H9 (cell line): ENCODE measurements around the gene CWH43. TPM values are rescaled to one million over a fixed set of nuclear protein-coding genes. Genes with fewer than 3 reads are reported as not detected.

Experiments
- DNase-seq: peaks from one replicate; pipeline ENCODE4 v3.0.0-alpha.2; 2017
- H2AFZ ChIP-seq: one replicate; pipeline ENCODE4 v1.6.1; 2013; ENCODE audit warnings: mild to moderate bottlenecking, low read length, control low read depth, moderate library complexity
- H2AK5ac ChIP-seq: 2 replicates; pipeline ENCODE4 v1.6.1; 2013; ENCODE audit warnings: low read length, control low read depth, mixed read lengths; ENCODE audit not compliant: insufficient read length
- H2BK120ac ChIP-seq: one replicate; pipeline ENCODE4 v1.6.1; 2013; ENCODE audit warnings: low read depth, mild to moderate bottlenecking, low read length, control low read depth, inconsistent platforms; ENCODE audit not compliant: poor library complexity, severe bottlenecking
- H2BK12ac ChIP-seq: 2 replicates; pipeline ENCODE4 v1.6.1; 2013; ENCODE audit warnings: low read length, control low read depth, mixed read lengths, low read depth; ENCODE audit not compliant: insufficient read length
- H2BK15ac ChIP-seq: 2 replicates; pipeline ENCODE4 v1.6.1; 2013; ENCODE audit warnings: low read depth, low read length, control low read depth
- H2BK20ac ChIP-seq: one replicate; pipeline ENCODE4 v1.6.1; 2013; ENCODE audit warnings: low read depth, mild to moderate bottlenecking, low read length, control low read depth, inconsistent platforms; ENCODE audit not compliant: poor library complexity, severe bottlenecking
- H2BK5ac ChIP-seq: 2 replicates; pipeline ENCODE4 v1.6.1; 2013; ENCODE audit warnings: low read length, control low read depth, mixed read lengths; ENCODE audit not compliant: insufficient read length
- H3K14ac ChIP-seq: 2 replicates; pipeline ENCODE4 v1.6.1; 2013; ENCODE audit warnings: low read length, control low read depth; ENCODE audit not compliant: insufficient read depth
- H3K18ac ChIP-seq: 2 replicates; pipeline ENCODE4 v1.6.1; 2013; ENCODE audit warnings: low read depth, mild to moderate bottlenecking, mixed read lengths, low read length, control low read depth; ENCODE audit not compliant: insufficient read length
- H3K23ac ChIP-seq: 2 replicates; pipeline ENCODE4 v1.6.1; 2013; ENCODE audit warnings: low read length, control low read depth, mixed read lengths, low read depth; ENCODE audit not compliant: insufficient read length
- H3K23me2 ChIP-seq: 2 replicates; pipeline ENCODE4 v1.6.1; 2013; ENCODE audit warnings: low read depth, mild to moderate bottlenecking, mixed read lengths, low read length, control low read depth; ENCODE audit not compliant: insufficient read length, poor library complexity, severe bottlenecking
- H3K27ac ChIP-seq: 2 replicates; pipeline ENCODE4 v1.5.1; 2013; ENCODE audit warnings: low read length, control low read depth, mixed read lengths, low read depth; ENCODE audit not compliant: insufficient read length
- H3K27me3 ChIP-seq: 2 replicates; pipeline ENCODE4 v1.6.1; 2013; ENCODE audit warnings: low read length, control low read depth, inconsistent platforms; ENCODE audit not compliant: insufficient read depth
- H3K4ac ChIP-seq: 2 replicates; pipeline ENCODE4 v1.6.1; 2013; ENCODE audit warnings: low read depth, mild to moderate bottlenecking, control low read depth, inconsistent platforms, low read length, moderate library complexity
- H3K4me1 ChIP-seq: 2 replicates; pipeline ENCODE4 v1.6.1; 2013; ENCODE audit warnings: low read length, control low read depth, inconsistent platforms; ENCODE audit not compliant: insufficient read depth
- H3K4me2 ChIP-seq: 2 replicates; pipeline ENCODE4 v1.6.1; 2013; ENCODE audit warnings: low read length, control low read depth, mixed read lengths; ENCODE audit not compliant: insufficient read length, insufficient read depth
- H3K56ac ChIP-seq: 2 replicates; pipeline ENCODE4 v1.6.1; 2013; ENCODE audit warnings: low read depth, mild to moderate bottlenecking, mixed read lengths, low read length, control low read depth; ENCODE audit not compliant: insufficient read length
- H3K79me1 ChIP-seq: 2 replicates; pipeline ENCODE4 v1.6.1; 2013; ENCODE audit warnings: low read depth, mild to moderate bottlenecking, moderate library complexity, low read length, control low read depth, inconsistent platforms; ENCODE audit not compliant: insufficient read depth, poor library complexity, severe bottlenecking
- H3K79me2 ChIP-seq: 2 replicates; pipeline ENCODE4 v1.6.1; 2013; ENCODE audit warnings: low read length, control low read depth, inconsistent platforms; ENCODE audit not compliant: insufficient read depth
- H3K9ac ChIP-seq: 2 replicates; pipeline ENCODE4 v1.6.1; 2013; ENCODE audit warnings: low read length, control low read depth, mixed read lengths; ENCODE audit not compliant: insufficient read length; ENCODE audit errors: extremely low read depth
- H3K9me3 ChIP-seq: one replicate; pipeline ENCODE4 v1.6.1; 2013; ENCODE audit warnings: low read depth, low read length, inconsistent platforms; ENCODE audit not compliant: control insufficient read depth
- H3T11ph ChIP-seq: one replicate; pipeline ENCODE4 v1.6.1; 2013; ENCODE audit warnings: mild to moderate bottlenecking, low read length, control low read depth, inconsistent platforms
- H4K20me1 ChIP-seq: one replicate; pipeline ENCODE4 v1.6.1; 2013; ENCODE audit not compliant: control insufficient read depth, insufficient read length, insufficient read depth
- H4K5ac ChIP-seq: 2 replicates; pipeline ENCODE4 v1.6.1; 2013; ENCODE audit warnings: low read depth, mild to moderate bottlenecking, mixed read lengths, low read length, control low read depth; ENCODE audit not compliant: insufficient read length
- H4K8ac ChIP-seq: replicated peaks from 2 replicates; pipeline ENCODE4 v1.6.1; 2013; ENCODE audit warnings: low read length, control low read depth, mixed read lengths, low read depth; ENCODE audit not compliant: insufficient read length
- H4K91ac ChIP-seq: 2 replicates; pipeline ENCODE4 v1.6.1; 2013; ENCODE audit warnings: low read depth, mild to moderate bottlenecking, moderate library complexity, mixed read lengths, low read length, control low read depth; ENCODE audit not compliant: insufficient read length
- H3K27ac Mint-ChIP-seq, 3 experiments: 2 replicates in 2 of 3; 3 replicates in 1 of 3; pipeline ENCODE4 v1.8.0; 2020 to 2021; ENCODE audit warnings: mixed read lengths in 3 of 3, mild to moderate bottlenecking in 1 of 3, moderate library complexity in 1 of 3
- H3K27me3 Mint-ChIP-seq: 2 replicates; pipeline ENCODE4 v1.8.0; 2021; ENCODE audit warnings: low read depth, mild to moderate bottlenecking, moderate library complexity, mixed read lengths
- H3K36me3 Mint-ChIP-seq, 3 experiments: 2 replicates in 2 of 3; 3 replicates in 1 of 3; pipeline ENCODE4 v1.8.0; 2020 to 2021; ENCODE audit warnings: low read depth in 3 of 3, mixed read lengths in 3 of 3; ENCODE audit not compliant: insufficient read depth in 1 of 3
- H3K4me1 Mint-ChIP-seq, 2 experiments: 2 replicates each; pipeline ENCODE4 v1.8.0; 2020; ENCODE audit warnings: mixed read lengths in 2 of 2
- H3K4me3 Mint-ChIP-seq, 2 experiments: 2 replicates in 1 of 2; 3 replicates in 1 of 2; pipeline ENCODE4 v1.8.0; 2020 to 2021; ENCODE audit warnings: mild to moderate bottlenecking in 2 of 2, mixed read lengths in 2 of 2, moderate library complexity in 1 of 2
- H3K9me3 Mint-ChIP-seq, 2 experiments: 2 replicates in 1 of 2; 3 replicates in 1 of 2; pipeline ENCODE4 v1.8.0; 2020; ENCODE audit warnings: mild to moderate bottlenecking in 2 of 2, mixed read lengths in 2 of 2, moderate library complexity in 1 of 2
- CTCF ChIP-seq: fragments of 200-600 bp; sonication (generic); conservative IDR thresholded peaks from 3 replicates; pipeline ENCODE4 v1.8.0; 2021; ENCODE audit warnings: antibody characterized with exemption, mild to moderate bottlenecking
- total RNA-seq: library from RNA; stranded (reverse); gene quantifications from 2 replicates; pipeline ENCODE4 v1.2.1, GENCODE V29; 2021

The CWH43 gene
- total RNA-seq, 1 experiment from 2014 or later: not detected

DNA sequence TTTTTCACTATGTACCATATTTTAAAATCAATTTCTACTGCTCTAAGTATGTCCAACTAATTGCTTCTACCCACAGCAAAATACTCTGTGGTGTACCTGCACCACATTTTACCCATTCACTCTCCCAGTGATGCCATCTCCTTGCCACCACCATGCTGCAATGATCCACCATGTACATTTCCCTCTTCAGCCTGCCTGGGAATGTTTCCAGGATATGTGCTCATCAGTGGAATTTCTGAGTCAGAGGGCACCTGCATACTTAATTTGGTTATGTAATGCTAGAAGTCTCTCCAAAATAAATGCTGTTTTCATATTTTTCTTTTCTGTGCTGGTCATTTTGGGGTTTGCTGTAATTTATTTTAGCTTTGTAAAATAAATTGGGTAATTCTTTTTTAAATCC lies 46.3 kb upstream of the CWH43 start:
- Histone ChIP-seq H2BK20ac (no peak overlapping the region), H2BK12ac (no peak overlapping the region), H3K9me3 (no peaks in the 10 kb centered on the region), H4K5ac (no peak overlapping the region), H3K4me1 (peaks cover 2% of the 10 kb centered on the region; the same call in 1 of the 2 replicates), H2BK15ac (no peak overlapping the region), H3K27ac (no peak overlapping the region), H4K20me1 (no peaks in the 10 kb centered on the region), H3K79me1 (no peaks in the 10 kb centered on the region), H3K18ac (no peak overlapping the region), H3K23ac (no peak overlapping the region), H3K9ac (no peak overlapping the region), H3K23me2 (no peaks in the 10 kb centered on the region), H3K14ac (no peak overlapping the region), H2AFZ (no peak overlapping the region), H3K56ac (no peak overlapping the region), H2AK5ac (no peak overlapping the region), H2BK5ac (no peak overlapping the region), H3K79me2 (no peaks in the 10 kb centered on the region), H3T11ph (no peak overlapping the region), H2BK120ac (no peak overlapping the region), H3K27me3 (no peaks in the 10 kb centered on the region), H3K4me2 (no peak overlapping the region), H3K4ac (no peak overlapping the region), H4K8ac (no peak overlapping the region), H4K91ac (no peak overlapping the region)
- Mint-ChIP-seq H3K9me3 (peaks cover 4 to 5% of the 10 kb centered on the region in 2 experiments; a peak in 4 of 5 replicates), H3K4me1 (peaks cover 5 to 8% of the 10 kb centered on the region in 2 experiments), H3K27ac (no peak overlapping the region), H3K36me3 (peaks cover 0 to 4% (median 2%) of the 10 kb centered on the region in 3 experiments; a peak in 2 of 7 replicates), H3K4me3 (no peak overlapping the region), H3K27me3 (peaks cover 6% of the 10 kb centered on the region)
- DNase-seq: no peak
- no peak for TF ChIP-seq CTCF
